Measurements from ENCODE around the gene LYPD3.

DNA sequence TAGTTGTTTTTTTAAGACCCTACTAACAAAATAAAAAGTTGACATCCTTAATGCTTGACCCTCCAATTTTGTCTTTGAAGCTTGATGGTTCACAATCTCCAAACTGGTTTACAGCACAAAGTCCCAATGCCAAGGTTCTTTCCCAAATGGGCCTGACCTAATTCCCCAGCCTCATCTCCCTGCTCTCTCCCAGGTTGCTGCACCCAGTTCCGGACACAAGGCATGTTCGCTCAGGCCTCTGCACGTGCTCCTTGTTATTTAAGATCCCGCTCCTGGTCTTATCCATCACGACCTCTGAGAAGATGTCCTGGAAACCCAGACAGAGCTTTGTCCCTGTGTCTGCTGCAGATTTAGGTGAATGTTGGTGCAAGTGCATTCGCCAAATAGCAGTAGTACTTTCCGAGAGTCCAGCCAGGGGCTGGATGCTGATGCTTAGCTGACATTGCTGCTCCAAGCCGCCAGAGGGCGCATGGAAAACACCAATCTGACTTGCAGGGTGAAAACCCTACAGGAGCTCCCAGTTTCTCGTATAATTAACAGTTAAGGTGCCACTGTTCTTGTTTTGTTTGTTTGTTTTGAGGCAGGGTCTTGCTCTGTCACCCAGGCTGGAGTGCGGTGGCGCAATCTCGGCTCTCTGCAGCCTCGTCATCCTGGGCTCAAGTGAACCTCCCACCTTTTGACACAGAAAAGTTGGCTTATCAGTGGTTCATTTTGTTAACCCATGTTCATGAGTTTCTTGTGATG lies 18.5 kb downstream of the LYPD3 start:
- TF ChIP-seq, protein P1, sequence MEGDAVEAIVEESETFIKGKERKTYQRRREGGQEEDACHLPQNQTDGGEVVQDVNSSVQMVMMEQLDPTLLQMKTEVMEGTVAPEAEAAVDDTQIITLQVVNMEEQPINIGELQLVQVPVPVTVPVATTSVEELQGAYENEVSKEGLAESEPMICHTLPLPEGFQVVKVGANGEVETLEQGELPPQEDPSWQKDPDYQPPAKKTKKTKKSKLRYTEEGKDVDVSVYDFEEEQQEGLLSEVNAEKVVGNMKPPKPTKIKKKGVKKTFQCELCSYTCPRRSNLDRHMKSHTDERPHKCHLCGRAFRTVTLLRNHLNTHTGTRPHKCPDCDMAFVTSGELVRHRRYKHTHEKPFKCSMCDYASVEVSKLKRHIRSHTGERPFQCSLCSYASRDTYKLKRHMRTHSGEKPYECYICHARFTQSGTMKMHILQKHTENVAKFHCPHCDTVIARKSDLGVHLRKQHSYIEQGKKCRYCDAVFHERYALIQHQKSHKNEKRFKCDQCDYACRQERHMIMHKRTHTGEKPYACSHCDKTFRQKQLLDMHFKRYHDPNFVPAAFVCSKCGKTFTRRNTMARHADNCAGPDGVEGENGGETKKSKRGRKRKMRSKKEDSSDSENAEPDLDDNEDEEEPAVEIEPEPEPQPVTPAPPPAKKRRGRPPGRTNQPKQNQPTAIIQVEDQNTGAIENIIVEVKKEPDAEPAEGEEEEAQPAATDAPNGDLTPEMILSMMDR (optimal IDR thresholded peaks at IDR 0.05 in 1 of 3, IDR thresholded peaks at IDR 0.05 in 1 of 3, conservative IDR thresholded peaks at IDR 0.05 in 1 of 3; ENCODE audit: extremely low read depth in 1 of 3, insufficient read depth in 2 of 3, low read length in 3 of 3), result peak; percentile 93 to 97 (median 93)
- no peak for TF ChIP-seq EZH2 (IDR thresholded peaks at IDR 0.05; ENCODE audit: low read length)

Measured in keratinocyte (primary cell).